Esophagus squamous epithelium (tissue), 5 donors: ENCODE data around the gene UBE2V1. TPM values are rescaled to one million over a fixed set of nuclear protein-coding genes. Genes with fewer than 3 reads are reported as not detected.

Experiments used
- DNase-seq: peaks from one replicate; lab custom pipeline; 2025; lab: John Stamatoyannopoulos, UW
- H3K27ac ChIP-seq, 4 donors: fragments of 200-600 bp; sonication (generic); one replicate each; pipeline ENCODE4 v1.5.1; 2016 to 2019; ENCODE audit warnings: mild to moderate bottlenecking in 1 of 4
- H3K27me3 ChIP-seq, 4 donors: fragments of 200-600 bp; sonication (generic); 1 replicate in 3 of 4; 2 replicates in 1 of 4; pipeline versions ENCODE4 v1.5.1 to v1.6.0; 2017 to 2021; ENCODE audit warnings: antibody characterized with exemption in 1 of 4
- H3K36me3 ChIP-seq, 3 donors: fragments of 200-600 bp; sonication (generic); one replicate each; pipeline ENCODE4 v1.5.1; 2016 to 2019
- H3K4me1 ChIP-seq, 3 donors: fragments of 200-600 bp; sonication (generic); one replicate each; pipeline ENCODE4 v1.5.1; 2017 to 2019
- H3K4me3 ChIP-seq, 4 donors: fragments of 200-600 bp; sonication (generic); 1 replicate in 3 of 4; 2 replicates in 1 of 4; pipeline ENCODE4 v1.5.1; 2016 to 2019; ENCODE audit warnings: mild to moderate bottlenecking in 2 of 4, moderate library complexity in 1 of 4
- H3K9me3 ChIP-seq, 3 donors: fragments of 200-600 bp; sonication (generic); one replicate each; pipeline ENCODE4 v1.5.1; 2016 to 2019
- CTCF ChIP-seq, 6 experiments: fragments of 450-650 bp in 4 of 6; fragments of 200-600 bp in 2 of 6; sonication (generic) in 2 of 6; IDR thresholded peaks; one replicate each; pipeline ENCODE4 v1.5.1; 2016 to 2019; ENCODE audit warnings: antibody characterized with exemption in 6 of 6, mild to moderate bottlenecking in 4 of 6, moderate library complexity in 4 of 6
- POLR2A ChIP-seq, 4 donors: fragments of 450-650 bp; IDR thresholded peaks; one replicate each; pipeline ENCODE4 v1.6.1; 2017; ENCODE audit warnings: antibody characterized with exemption in 4 of 4, mild to moderate bottlenecking in 4 of 4, moderate library complexity in 3 of 4
- WGBS, 2 donors: methylation state at CpG; one replicate each; pipeline ENCODE4 v1.1.5; 2018; 5-methylcytosine and 5-hydroxymethylcytosine counted together
- intact Hi-C: fragments of 100-400 bp; cut with DNase I; formaldehyde crosslinking; loops from one replicate; pipeline ENCODE4 v1.15.0; 2022
- total RNA-seq, 4 donors: library from RNA; depleted of rRNA; stranded (reverse); fragments of >200 nt; gene quantifications; one replicate each; pipeline ENCODE4 v1.1.0, GENCODE V29; 2016
- donor health status: DM: yes; HTN: yes; CAD: no.

UBE2V1 gene
- total RNA-seq, 4 donors from 2014 or later = 44.4 to 80.7 (median 63.4) TPM

- intact Hi-C loops = no loop called here
- H3K4me3 ChIP-seq = no peak overlapping the region
- no peaks in the 10 kb centered on the region for H3K9me3 ChIP-seq
- TF ChIP-seq CTCF (IDR thresholded peaks at IDR 0.05) = no peak
- TF ChIP-seq POLR2A (IDR thresholded peaks at IDR 0.05) = no peak
- peak overlapping the region; percentile 51 to 73 (median 64) for H3K27ac ChIP-seq
- H3K4me1 ChIP-seq = peaks cover under 1 to 64% (median 5%) of the 10 kb centered on the region in 3 donors
- H3K36me3 ChIP-seq = peaks cover 16 to 95% (median 33%) of the 10 kb centered on the region in 3 donors
- 36 to 51% methylated on average over 4 of the region's 4 CpGs for WGBS, 2 donors
- H3K27me3 ChIP-seq = no peaks in the 10 kb centered on the region
- no peak for DNase-seq
Observed at GRCh38 chr20:50126662-50127061, 13.7 kb upstream of the UBE2V1 start.

- WGBS, 2 donors = 87 to 97% methylated on average over 3 of the region's 3 CpGs
- no peak for DNase-seq
- Histone ChIP-seq H3K36me3 (peaks cover 16 to 81% (median 33%) of the 10 kb centered on the region in 3 donors), H3K27ac (peak overlapping the region in 1 of 4 donors; percentile 73), H3K4me3 (no peak overlapping the region), H3K4me1 (peaks cover 8 to 62% (median 10%) of the 10 kb centered on the region in 3 donors), H3K9me3 (no peaks in the 10 kb centered on the region), H3K27me3 (no peaks in the 10 kb centered on the region)
- TF ChIP-seq POLR2A (IDR thresholded peaks at IDR 0.05) (no peak), CTCF (IDR thresholded peaks at IDR 0.05) (no peak)
- intact Hi-C loops = no loop called here
Observed at GRCh38 chr20:50125279-50125678, 12.3 kb upstream of the UBE2V1 start.

- WGBS, 2 donors = 89 to 93% methylated on average over 6 to 7 of the region's 9 CpGs
- DNase-seq = no peak
- Histone ChIP-seq H3K27me3 (no peaks in the 10 kb centered on the region), H3K4me3 (no peak overlapping the region), H3K9me3 (no peaks in the 10 kb centered on the region), H3K4me1 (peaks cover 8 to 55% (median 10%) of the 10 kb centered on the region in 3 donors), H3K27ac (no peak overlapping the region), H3K36me3 (peaks cover 16 to 73% (median 33%) of the 10 kb centered on the region in 3 donors)
- intact Hi-C loops = loop anchor here (5.0 kb wide), 1 partner anchor 43 kb away; no protein-coding TSS in a partner anchor
- no peak for TF ChIP-seq POLR2A (IDR thresholded peaks at IDR 0.05)
- TF ChIP-seq CTCF (IDR thresholded peaks at IDR 0.05) = no peak
Observed at GRCh38 chr20:50124496-50124895, 11.5 kb upstream of the UBE2V1 start.

- Histone ChIP-seq H3K4me3 (no peak overlapping the region), H3K27me3 (no peaks in the 10 kb centered on the region), H3K4me1 (peaks cover 8 to 45% (median 10%) of the 10 kb centered on the region in 3 donors), H3K9me3 (no peaks in the 10 kb centered on the region), H3K36me3 (peaks cover 16 to 62% (median 24%) of the 10 kb centered on the region in 3 donors), H3K27ac (no peak overlapping the region)
- no peak for DNase-seq
- WGBS, 2 donors = 89 to 90% methylated on average over 7 of the region's 7 CpGs
- TF ChIP-seq CTCF (IDR thresholded peaks at IDR 0.05) (no peak), POLR2A (IDR thresholded peaks at IDR 0.05) (no peak)
- intact Hi-C loops = loop anchor here (5.0 kb wide), 1 partner anchor 44 kb away; no protein-coding TSS in a partner anchor
Observed at GRCh38 chr20:50123418-50123817, 10.5 kb upstream of the UBE2V1 start.

- TF ChIP-seq POLR2A (IDR thresholded peaks at IDR 0.05) = no peak
- TF ChIP-seq CTCF (IDR thresholded peaks at IDR 0.05) = no peak
- Histone ChIP-seq H3K36me3 (peaks cover 16 to 56% (median 21%) of the 10 kb centered on the region in 3 donors), H3K9me3 (no peaks in the 10 kb centered on the region), H3K4me1 (peaks cover 8 to 39% (median 10%) of the 10 kb centered on the region in 3 donors), H3K4me3 (no peak overlapping the region), H3K27me3 (no peaks in the 10 kb centered on the region), H3K27ac (peak overlapping the region in 1 of 4 donors; percentile 4)
- WGBS, 2 donors = 83 to 91% methylated on average over 4 of the region's 4 CpGs
- intact Hi-C loops = loop anchor here (5.0 kb wide), 1 partner anchor 45 kb away; no protein-coding TSS in a partner anchor
- no peak for DNase-seq
Observed at GRCh38 chr20:50122763-50123162, 9.8 kb upstream of the UBE2V1 start.
